Esophagus mucosa (tissue), 1 donor: ENCODE data around the gene NAT16. TPM values are rescaled to one million over a fixed set of nuclear protein-coding genes. Genes with fewer than 3 reads are reported as not detected.
"Not testable (repeated sequence)": the region's sequence is repeated elsewhere in the genome, so short reads cannot be mapped to it uniquely, and the experiment has no call there.

Experiments
- ATAC-seq: fragments of 200-7000 bp; cut with Tn5 transposase; one replicate; pipeline ENCODE4 v1.9.1; 2020
- total RNA-seq: library from RNA; stranded (reverse); gene quantifications from one replicate; pipeline ENCODE4 v1.2.4, GENCODE V29; 2023
- donor health status: DM: yes; HTN: yes; CAD: no.

Gene NAT16
- total RNA-seq, 1 donor from 2014 or later, result not detected

DNA sequence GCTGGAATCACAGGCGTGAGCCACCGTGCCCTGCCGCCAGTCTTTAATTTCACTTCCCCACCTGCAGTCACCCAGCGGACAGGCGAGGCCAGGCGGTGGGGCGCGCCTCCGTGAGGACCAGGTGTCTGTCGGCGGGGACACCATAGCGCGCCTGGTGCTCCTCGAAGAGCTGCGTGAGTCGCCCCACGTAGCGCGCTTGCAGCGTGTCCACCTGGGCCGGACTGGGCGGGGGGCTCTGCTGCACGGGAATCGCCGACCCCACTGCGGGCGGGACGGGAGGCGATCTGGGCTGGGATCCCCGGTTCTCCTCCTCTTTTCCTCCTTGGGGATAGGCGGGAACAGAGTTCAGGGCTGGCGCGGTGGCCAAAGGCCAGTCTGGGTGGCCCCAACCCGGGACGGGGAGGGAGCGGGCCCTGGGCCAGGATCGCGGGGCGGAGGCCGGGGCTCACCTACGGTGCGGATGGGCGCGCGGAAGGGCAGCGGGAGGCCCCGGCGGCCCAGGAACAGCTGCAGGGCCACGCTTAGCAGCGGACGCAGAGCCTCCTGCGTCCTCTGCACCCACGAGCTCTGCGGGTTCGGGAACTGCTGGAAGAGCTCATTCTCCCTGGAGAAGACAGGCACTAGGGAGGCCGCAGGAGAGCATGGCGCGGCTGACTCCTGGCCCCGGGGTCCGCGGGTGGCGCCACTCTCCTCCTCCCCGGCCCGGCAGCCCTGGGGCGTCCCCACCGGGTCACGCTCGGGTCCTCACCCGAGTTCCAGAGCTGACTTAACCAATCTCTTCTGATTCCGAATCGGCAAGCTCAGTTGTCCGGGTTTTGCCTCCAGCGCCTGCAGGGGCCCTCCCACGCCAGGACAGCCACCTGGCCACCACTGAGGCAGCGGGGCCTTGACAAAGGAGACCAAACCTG, 21.9 kb upstream of the NAT16 start:
- ATAC-seq, result peak; percentile 40

- no peak for ATAC-seq
Observed at GRCh38 chr7:101200862-101201599, 20.9 kb upstream of the NAT16 start, which contains the start of gene MOGAT3. Gene MOGAT3, minus strand, starts transcription at chr7:101201036. Its CDS starts 182 bp downstream, at chr7:101200854.

GRCh38 chr7:101200504-101200861, 20.4 kb upstream of the NAT16 start:
- no peak for ATAC-seq

DNA sequence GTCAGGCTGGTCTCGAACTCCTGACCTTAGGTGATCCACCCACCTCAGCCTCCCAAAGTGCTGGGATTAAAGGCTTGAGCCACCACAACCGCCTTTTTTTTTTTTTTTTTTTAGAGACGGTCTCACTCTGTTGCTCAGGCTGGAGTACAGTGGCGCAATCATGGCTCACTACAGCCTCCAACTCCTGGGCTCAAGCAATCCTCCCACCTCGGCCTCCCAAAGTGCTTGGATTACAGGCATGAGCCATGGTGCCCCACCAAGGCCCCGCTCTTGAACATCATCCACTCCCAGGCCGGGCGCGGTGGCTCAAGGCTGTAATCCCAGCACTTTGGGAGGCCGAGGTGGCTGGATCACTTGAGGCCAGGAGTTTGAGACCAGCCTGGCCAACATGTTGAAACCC, 19.4 kb upstream of the NAT16 start:
- not testable (repeated sequence) for ATAC-seq

GRCh38 chr7:101198476-101198875, 18.4 kb upstream of the NAT16 start:
- ATAC-seq, result no peak

DNA sequence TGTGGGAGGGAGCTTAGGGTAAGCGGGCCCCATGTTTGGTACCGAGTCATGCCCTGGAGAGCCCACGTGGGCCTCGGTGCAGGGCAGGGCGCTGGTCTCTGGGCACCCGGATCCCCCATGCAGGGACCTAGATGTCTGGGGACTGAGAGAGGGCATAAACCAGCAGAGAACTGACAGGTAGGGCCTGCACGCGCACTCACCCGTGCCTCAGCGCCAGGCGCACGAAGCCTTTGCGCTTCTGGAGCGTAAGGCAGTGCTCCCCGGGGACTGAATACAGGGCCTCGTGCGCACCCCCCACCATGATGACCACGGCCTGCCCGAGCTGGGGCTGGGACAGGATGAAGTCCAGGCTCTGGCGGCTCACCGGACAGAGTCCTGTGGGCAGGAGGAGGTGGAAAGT, 17.9 kb upstream of the NAT16 start:
- ATAC-seq, result no peak

DNA sequence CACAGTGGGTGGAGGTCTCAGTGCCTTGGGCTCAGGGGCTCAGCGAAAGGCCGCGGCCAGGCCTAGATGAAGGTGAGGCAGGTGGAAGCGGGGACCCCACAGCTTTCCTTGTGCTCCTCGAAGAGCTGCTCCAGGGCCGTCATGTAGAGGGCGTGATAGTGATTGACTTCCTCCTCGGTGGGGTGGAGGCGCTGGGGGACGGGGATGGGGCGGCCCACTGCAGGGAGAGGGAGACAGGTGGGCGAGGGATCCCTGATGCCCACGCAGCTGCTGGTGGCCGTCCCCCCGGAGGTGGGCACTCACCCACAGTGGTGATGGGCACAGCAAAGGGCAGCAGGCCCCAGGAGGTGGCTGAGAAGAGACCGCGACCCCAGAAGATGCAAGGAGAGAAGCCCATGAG, 15.8 kb upstream of the NAT16 start:
- ATAC-seq, result no peak

- ATAC-seq, result no peak
Observed at GRCh38 chr7:101189109-101189508, 9.0 kb upstream of the NAT16 start.

GRCh38 chr7:101186844-101187428, 6.8 kb upstream of the NAT16 start:
- ATAC-seq, result no peak

- ATAC-seq, result no peak
Observed at GRCh38 chr7:101186194-101186593, 6.1 kb upstream of the NAT16 start.

DNA sequence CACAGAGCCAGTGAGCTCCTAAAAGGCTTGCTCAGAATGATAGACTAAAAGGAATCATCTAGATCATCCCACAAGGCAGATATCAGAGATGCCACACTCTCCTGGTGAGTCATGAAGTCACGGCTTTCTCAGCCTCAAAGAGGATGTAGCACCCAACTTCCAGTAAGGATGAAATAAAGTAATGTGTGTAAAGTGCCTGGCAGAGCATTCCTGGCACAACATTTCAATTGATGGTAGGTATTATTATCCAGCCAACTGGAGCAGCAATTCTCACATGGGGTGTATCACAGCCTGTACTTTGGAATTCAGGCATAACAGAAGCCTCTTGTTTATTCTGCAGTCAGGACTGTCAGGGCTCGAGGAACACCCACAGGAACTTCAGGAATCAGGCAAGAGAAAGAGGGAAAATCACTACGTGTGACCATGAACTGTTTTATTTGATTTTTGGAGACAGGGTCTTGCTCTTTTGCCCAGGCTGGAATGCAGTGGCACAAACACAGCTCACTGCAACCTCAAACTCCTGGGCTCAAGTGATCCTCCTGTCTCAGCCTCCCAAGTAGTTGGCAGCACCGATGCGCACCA, 5.3 kb upstream of the NAT16 start:
- no peak for ATAC-seq

- ATAC-seq, result no peak
Observed at GRCh38 chr7:101179713-101180112, 380 bp downstream of the NAT16 start.

GRCh38 chr7:101179117-101179516, 976 bp downstream of the NAT16 start:
- ATAC-seq, result no peak

DNA sequence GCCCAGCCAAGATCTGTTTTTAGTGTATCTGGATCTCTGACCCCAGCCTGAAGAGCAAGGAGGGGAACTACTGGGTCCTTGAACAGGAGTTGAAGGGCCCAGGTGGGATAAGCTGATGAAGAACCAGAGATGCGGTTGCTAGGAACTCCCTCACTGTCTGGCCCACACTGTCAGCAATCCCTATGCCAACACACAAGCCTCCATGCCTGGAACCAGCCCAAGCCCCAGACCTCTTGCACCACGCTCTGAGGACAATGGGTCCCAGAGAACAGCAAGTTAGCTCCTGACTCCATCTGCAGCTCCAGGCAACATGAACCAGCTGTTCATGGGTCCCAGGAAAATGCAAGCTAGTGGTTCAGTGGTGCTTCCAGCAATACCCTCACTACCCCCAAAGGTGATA, 2.4 kb downstream of the NAT16 start:
- ATAC-seq, result no peak

DNA sequence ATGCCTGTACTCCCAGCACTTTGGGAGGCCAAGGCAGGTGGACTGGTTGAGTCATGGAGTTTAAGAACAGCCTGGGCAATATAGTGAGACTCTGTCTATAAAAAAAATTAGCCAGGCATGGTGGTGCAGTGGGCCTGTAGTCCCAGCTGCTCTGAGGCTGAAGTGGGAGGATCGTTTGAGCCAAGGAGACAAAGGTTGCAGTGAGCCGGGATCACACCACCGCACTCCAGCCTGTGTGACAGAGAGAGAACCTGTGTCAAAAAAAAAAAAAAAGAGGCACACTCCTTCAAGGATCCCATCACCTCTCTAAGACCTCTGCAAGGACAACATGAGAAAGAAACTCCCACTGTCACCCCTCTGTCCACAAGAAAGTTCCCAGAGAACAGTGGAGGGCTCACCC, 4.4 kb downstream of the NAT16 start:
- no peak for ATAC-seq

DNA sequence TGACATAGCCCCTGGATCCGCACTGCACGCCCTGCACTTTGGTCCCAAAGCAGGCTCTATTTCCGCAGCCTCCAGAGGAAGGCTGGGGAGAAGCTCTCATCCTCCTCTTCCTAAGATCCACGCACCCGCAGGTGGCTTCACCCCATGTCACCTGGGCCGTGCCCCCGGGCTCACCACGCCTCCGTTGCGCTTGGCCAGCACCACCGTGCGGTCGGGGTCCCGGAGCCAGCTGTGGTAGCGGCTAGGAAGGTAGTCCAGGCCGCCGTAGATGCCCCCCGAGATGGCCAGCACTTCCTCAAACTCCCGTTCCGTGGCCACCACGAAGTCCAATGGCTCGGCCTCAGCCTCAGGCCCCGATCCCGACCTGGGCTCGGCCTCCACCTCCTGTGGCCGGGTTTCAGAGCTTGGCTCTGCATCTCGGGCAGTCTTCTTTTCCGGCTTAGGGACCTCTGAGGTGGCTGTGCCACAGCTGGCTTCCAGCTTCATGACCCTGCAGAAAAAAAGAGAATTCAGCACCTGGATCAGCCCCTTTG, 5.7 kb downstream of the NAT16 start:
- ATAC-seq, result no peak

GRCh38 chr7:101173752-101174244, 6.3 kb downstream of the NAT16 start:
- peak; percentile 37 for ATAC-seq

GRCh38 chr7:101172854-101173751, 7.0 kb downstream of the NAT16 start:
- peak; percentile 46 for ATAC-seq

- peak; percentile 9 for ATAC-seq
Observed at GRCh38 chr7:101172005-101172853, 7.9 kb downstream of the NAT16 start.

- ATAC-seq, result no peak
Observed at GRCh38 chr7:101171442-101171837, 8.7 kb downstream of the NAT16 start.
